Measurements from ENCODE around the gene EHF. TPM values are rescaled to one million over a fixed set of nuclear protein-coding genes. Genes with fewer than 3 reads are reported as not detected.

EHF gene
- polyA plus RNA-seq, 1 donor (not counting 4 experiments of a cell fraction or from before 2014, with no cell fraction given), result 64.2 TPM

DNA sequence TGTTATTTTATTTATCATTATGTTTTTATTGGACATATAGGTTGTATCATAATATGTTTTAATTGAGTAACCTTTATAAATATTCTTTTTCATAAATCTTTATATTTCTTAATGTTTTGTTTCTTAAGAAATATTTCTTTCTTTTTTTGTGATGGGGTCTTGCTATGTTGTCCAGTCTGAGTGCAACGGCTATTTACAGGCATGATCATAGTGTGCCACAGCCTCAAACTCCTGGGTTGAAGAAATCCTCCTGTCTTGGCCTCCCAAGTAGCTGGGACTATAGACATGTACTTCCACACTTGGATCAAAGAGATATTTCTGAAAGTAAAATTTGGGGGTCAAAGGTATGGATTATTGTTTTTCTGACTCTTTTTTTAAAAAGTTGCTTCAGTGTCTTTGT lies 53.1 kb downstream of the EHF start:
- Histone ChIP-seq H3K27me3 (ENCODE audit: control insufficient read depth, extremely low read depth, insufficient read depth, low read length) (no peaks in the 10 kb centered on the region), H3K4me1 (ENCODE audit: control insufficient read depth, extremely low read depth, insufficient read depth, low read length) (no peaks in the 10 kb centered on the region), H3K79me2 (ENCODE audit: control insufficient read depth, insufficient read depth, low read length) (no peaks in the 10 kb centered on the region), H3K4me2 (ENCODE audit: control insufficient read depth, extremely low read depth, insufficient read depth, low read depth, low read length) (no peak overlapping the region), H3K9me1 (ENCODE audit: control insufficient read depth, extremely low read depth, insufficient read depth, low read length) (no peaks in the 10 kb centered on the region), H3K27ac (ENCODE audit: control insufficient read depth, insufficient read depth, low read length) (no peak overlapping the region), H3K4me3 (ENCODE audit: control insufficient read depth in 2 of 3, extremely low read depth in 1 of 3, insufficient read depth in 2 of 3, low read depth in 1 of 3, low read length in 3 of 3) (no peak overlapping the region), H2AFZ (ENCODE audit: control insufficient read depth, low read length) (no peak overlapping the region), H3K36me3 (ENCODE audit: control insufficient read depth in 2 of 2, extremely low read depth in 1 of 2, insufficient read depth in 2 of 2, low read length in 2 of 2) (peaks cover 0 to 2% of the 10 kb centered on the region in 2 experiments), H3K9me3 (ENCODE audit: control insufficient read depth, low read depth, low read length) (no peaks in the 10 kb centered on the region), H4K20me1 (ENCODE audit: control insufficient read depth, extremely low read depth, insufficient read depth, low read length) (no peaks in the 10 kb centered on the region), H3K9ac (ENCODE audit: control insufficient read depth, extremely low read depth, insufficient read depth, low read length) (no peak overlapping the region)
- dilution Hi-C loops (cut with MboI; ENCODE audit: extremely low pct_ligation_motif_present, low sequenced_read_pairs), result no loop called here
- DNase-seq (ENCODE audit: low read depth, low spot score), result no peak
- TF ChIP-seq EZH2 (IDR thresholded peaks at IDR 0.05; ENCODE audit: low read length), result no peak
- TF ChIP-seq, protein P1, sequence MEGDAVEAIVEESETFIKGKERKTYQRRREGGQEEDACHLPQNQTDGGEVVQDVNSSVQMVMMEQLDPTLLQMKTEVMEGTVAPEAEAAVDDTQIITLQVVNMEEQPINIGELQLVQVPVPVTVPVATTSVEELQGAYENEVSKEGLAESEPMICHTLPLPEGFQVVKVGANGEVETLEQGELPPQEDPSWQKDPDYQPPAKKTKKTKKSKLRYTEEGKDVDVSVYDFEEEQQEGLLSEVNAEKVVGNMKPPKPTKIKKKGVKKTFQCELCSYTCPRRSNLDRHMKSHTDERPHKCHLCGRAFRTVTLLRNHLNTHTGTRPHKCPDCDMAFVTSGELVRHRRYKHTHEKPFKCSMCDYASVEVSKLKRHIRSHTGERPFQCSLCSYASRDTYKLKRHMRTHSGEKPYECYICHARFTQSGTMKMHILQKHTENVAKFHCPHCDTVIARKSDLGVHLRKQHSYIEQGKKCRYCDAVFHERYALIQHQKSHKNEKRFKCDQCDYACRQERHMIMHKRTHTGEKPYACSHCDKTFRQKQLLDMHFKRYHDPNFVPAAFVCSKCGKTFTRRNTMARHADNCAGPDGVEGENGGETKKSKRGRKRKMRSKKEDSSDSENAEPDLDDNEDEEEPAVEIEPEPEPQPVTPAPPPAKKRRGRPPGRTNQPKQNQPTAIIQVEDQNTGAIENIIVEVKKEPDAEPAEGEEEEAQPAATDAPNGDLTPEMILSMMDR (optimal IDR thresholded peaks at IDR 0.05 in 1 of 3, IDR thresholded peaks at IDR 0.05 in 1 of 3, conservative IDR thresholded peaks at IDR 0.05 in 1 of 3; ENCODE audit: extremely low read depth in 1 of 3, insufficient read depth in 2 of 3, low read length in 3 of 3), result no peak
- FAIRE-seq, result no peak

DNA sequence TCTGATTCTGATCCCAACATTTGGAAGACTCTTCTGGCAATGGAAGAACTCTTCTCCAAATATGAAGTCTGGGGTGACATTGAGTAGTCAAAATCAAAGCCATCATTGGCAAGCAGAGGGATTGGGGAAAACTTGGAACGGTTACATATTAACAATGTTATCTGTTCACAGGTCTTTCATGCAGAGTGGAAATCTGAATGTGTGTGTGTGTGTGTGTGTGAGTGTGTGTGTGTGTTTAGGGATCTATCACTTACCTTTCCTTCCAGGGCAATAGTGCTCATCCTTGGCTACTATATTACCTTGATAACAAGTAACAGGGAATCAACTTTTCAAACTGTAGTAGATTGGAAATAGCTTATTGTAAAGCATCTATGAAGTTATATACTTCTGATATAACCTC lies 55.3 kb downstream of the EHF start:
- H3K9me1 ChIP-seq (ENCODE audit: control insufficient read depth, extremely low read depth, insufficient read depth, low read length), result no peaks in the 10 kb centered on the region
- no peak for DNase-seq (ENCODE audit: low read depth, low spot score)
- no peak overlapping the region for H3K4me3 ChIP-seq (ENCODE audit: control insufficient read depth in 2 of 3, extremely low read depth in 1 of 3, insufficient read depth in 2 of 3, low read depth in 1 of 3, low read length in 3 of 3)
- H3K9me3 ChIP-seq (ENCODE audit: control insufficient read depth, low read depth, low read length), result no peaks in the 10 kb centered on the region
- no peaks in the 10 kb centered on the region for H3K79me2 ChIP-seq (ENCODE audit: control insufficient read depth, insufficient read depth, low read length)
- H3K36me3 ChIP-seq (ENCODE audit: control insufficient read depth in 2 of 2, extremely low read depth in 1 of 2, insufficient read depth in 2 of 2, low read length in 2 of 2), result peaks cover 0 to 2% of the 10 kb centered on the region in 2 experiments
- no peaks in the 10 kb centered on the region for H4K20me1 ChIP-seq (ENCODE audit: control insufficient read depth, extremely low read depth, insufficient read depth, low read length)
- no peak overlapping the region for H3K27ac ChIP-seq (ENCODE audit: control insufficient read depth, insufficient read depth, low read length)
- H3K4me1 ChIP-seq (ENCODE audit: control insufficient read depth, extremely low read depth, insufficient read depth, low read length), result peaks cover 7% of the 10 kb centered on the region
- no peak for TF ChIP-seq EZH2 (IDR thresholded peaks at IDR 0.05; ENCODE audit: low read length)
- TF ChIP-seq, protein P1 (optimal IDR thresholded peaks at IDR 0.05 in 1 of 3, IDR thresholded peaks at IDR 0.05 in 1 of 3, conservative IDR thresholded peaks at IDR 0.05 in 1 of 3; ENCODE audit: extremely low read depth in 1 of 3, insufficient read depth in 2 of 3, low read length in 3 of 3), result no peak
- H3K27me3 ChIP-seq (ENCODE audit: control insufficient read depth, extremely low read depth, insufficient read depth, low read length), result no peaks in the 10 kb centered on the region
- no peak for FAIRE-seq
- no peak overlapping the region for H3K4me2 ChIP-seq (ENCODE audit: control insufficient read depth, extremely low read depth, insufficient read depth, low read depth, low read length)
- dilution Hi-C loops (cut with MboI; ENCODE audit: extremely low pct_ligation_motif_present, low sequenced_read_pairs), result no loop called here
- H2AFZ ChIP-seq (ENCODE audit: control insufficient read depth, low read length), result no peak overlapping the region
- no peak overlapping the region for H3K9ac ChIP-seq (ENCODE audit: control insufficient read depth, extremely low read depth, insufficient read depth, low read length)

Measured in keratinocyte (primary cell).